Natural killer cell (primary cell): ENCODE measurements around the gene GUSB. TPM values are rescaled to one million over a fixed set of nuclear protein-coding genes. Genes with fewer than 3 reads are reported as not detected.
A peak's percentile ranks its signal among the peaks of the same experiment; 100 is the strongest.
"Not testable (repeated sequence)": the region's sequence is repeated elsewhere in the genome, so short reads cannot be mapped to it uniquely, and the experiment has no call there.

Source experiments
- ATAC-seq, 3 donors: fragments of 150-1000 bp in 2 of 3; fragments of 200-7000 bp in 1 of 3; cut with Tn5 transposase; 1 replicate in 1 of 3; 2 replicates in 2 of 3; pipeline ENCODE4 v1.10.0; 2021; ENCODE audit warnings: mild to moderate bottlenecking in 2 of 3, moderate library complexity in 2 of 3
- DNase-seq, 2 donors: peaks; one replicate each; pipeline versions ENCODE4 v3.0.0 to v3.0.0-alpha.2; 2013 to 2021; ENCODE audit warnings: mixed read lengths in 1 of 2
- H3K27ac ChIP-seq: one replicate; pipeline ENCODE4 v1.5.1; 2013; ENCODE audit warnings: mild to moderate bottlenecking, low read length
- H3K27me3 ChIP-seq: one replicate; pipeline ENCODE4 v1.6.1; 2013; ENCODE audit warnings: low read length; ENCODE audit not compliant: control insufficient read depth, insufficient read depth
- H3K36me3 ChIP-seq: one replicate; pipeline ENCODE4 v1.6.1; 2013; ENCODE audit warnings: low read length; ENCODE audit not compliant: control insufficient read depth, insufficient read depth
- H3K4me1 ChIP-seq: one replicate; pipeline ENCODE4 v1.6.1; 2013; ENCODE audit warnings: low read length; ENCODE audit not compliant: control insufficient read depth, insufficient read depth
- H3K4me3 ChIP-seq: one replicate; pipeline ENCODE4 v1.5.1; 2013; ENCODE audit warnings: low read length
- H3K9me3 ChIP-seq: one replicate; pipeline ENCODE4 v1.6.1; 2013; ENCODE audit warnings: low read length; ENCODE audit not compliant: control insufficient read depth, insufficient read depth
- H3K27ac Mint-ChIP-seq, 2 donors: one replicate each; pipeline ENCODE4 v1.8.0; 2022; ENCODE audit warnings: mild to moderate bottlenecking in 2 of 2, mixed read lengths in 2 of 2, moderate library complexity in 1 of 2
- H3K27me3 Mint-ChIP-seq, 2 donors: one replicate each; pipeline ENCODE4 v1.8.0; 2022; ENCODE audit warnings: low read depth in 2 of 2, mixed read lengths in 2 of 2
- H3K36me3 Mint-ChIP-seq: one replicate; pipeline ENCODE4 v1.8.0; 2022; ENCODE audit warnings: mixed read lengths
- H3K4me1 Mint-ChIP-seq, 2 donors: one replicate each; pipeline ENCODE4 v1.8.0; 2022; ENCODE audit warnings: mixed read lengths in 2 of 2
- H3K4me3 Mint-ChIP-seq: one replicate; pipeline ENCODE4 v1.8.0; 2022; ENCODE audit warnings: mild to moderate bottlenecking, moderate library complexity, mixed read lengths
- H3K9me3 Mint-ChIP-seq, 2 donors: one replicate each; pipeline ENCODE4 v1.8.0; 2022; ENCODE audit warnings: mixed read lengths in 2 of 2
- WGBS: methylation state at CpG from one replicate; pipeline ENCODE4 v1.1.7; 2013; ENCODE audit warnings: missing lambda C conversion rate; ENCODE audit not compliant: insufficient coverage; 5-methylcytosine and 5-hydroxymethylcytosine counted together
- intact Hi-C: fragments of 100-400 bp; cut with micrococcal nuclease; formaldehyde crosslinking; loops from one replicate; pipeline ENCODE4 v1.14.2; 2022
- total RNA-seq, 4 donors: library from RNA; stranded (reverse); fragments of 120-200 nt in 1 of 4; gene quantifications; one replicate each; pipeline versions ENCODE4 v1.2.3 to v1.2.4, GENCODE V29; 2013 to 2022
- TF ChIP-seq, protein P1 (sequence below): fragments of 200-600 bp; IDR thresholded peaks from one replicate; pipeline ENCODE4 v1.8.0; 2022; ENCODE audit warnings: antibody characterized with exemption

GUSB gene
- total RNA-seq: 10 to 100 TPM; 68.8 to 94.5 (median 85.7) TPM
- 32.9 TPM for total RNA-seq (2013)

DNA sequence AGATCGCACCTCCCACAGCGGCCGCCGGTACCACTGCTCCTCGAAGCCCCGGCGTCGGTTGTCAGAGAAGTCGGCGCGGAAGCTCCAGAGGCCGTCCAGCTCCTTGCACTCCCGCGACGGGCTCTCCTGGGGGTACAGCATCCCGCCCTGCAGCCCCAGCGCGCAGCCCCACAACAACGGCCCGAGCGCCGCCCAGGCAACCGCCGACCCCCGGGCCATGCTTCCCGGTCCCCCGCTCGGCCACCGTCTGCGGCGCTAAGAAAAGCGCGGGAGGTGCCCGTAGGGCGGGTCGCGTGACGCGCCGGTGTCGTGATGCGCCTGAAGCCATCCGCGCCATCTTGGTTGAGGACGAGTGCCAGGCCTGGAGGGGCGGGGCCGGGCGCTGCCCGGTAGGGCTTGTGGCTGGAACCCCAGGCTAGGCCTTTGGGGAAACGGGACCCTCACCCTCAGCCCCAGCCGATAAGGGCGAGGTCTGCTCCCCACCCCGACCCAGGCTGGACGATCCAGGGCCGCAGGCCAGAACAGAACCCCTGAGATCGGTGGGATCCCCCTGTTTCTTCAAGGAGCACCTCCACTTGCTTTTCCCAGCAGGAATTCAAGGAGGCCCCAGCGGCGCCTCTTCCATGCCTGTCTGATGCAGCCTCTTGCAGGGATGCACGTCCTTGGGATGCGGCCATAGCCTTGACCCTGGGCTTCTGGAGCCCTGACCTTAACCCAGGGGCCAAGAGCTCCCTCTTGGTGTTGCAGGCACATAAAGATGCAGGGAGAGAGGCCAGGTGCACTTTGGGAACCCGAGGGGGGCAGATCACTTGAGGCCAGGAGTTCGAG is at the start of gene GUSB:
Gene GUSB, minus strand, starts transcription at position 249 of the 828 bp plus-strand sequence. Its CDS starts 30 bp downstream, at position 219.
- Histone ChIP-seq H3K4me1 (peaks cover 24% of the 10 kb centered on the region), H3K4me3 (peak within 1 kb of the TSS; percentile 90), H3K27me3 (no peaks in the 10 kb centered on the region), H3K36me3 (peaks cover 8% of the 10 kb centered on the region), H3K9me3 (no peaks in the 10 kb centered on the region), H3K27ac (peak within 1 kb of the TSS; percentile 75)
- intact Hi-C loops: loop anchor here (2.0 to 5.0 kb wide), 2 partner anchors 231 to 510 kb away; no protein-coding TSS in a partner anchor
- Mint-ChIP-seq H3K9me3 (no peaks in the 10 kb centered on the region), H3K27ac (peak within 1 kb of the TSS; percentile 88 to 94), H3K27me3 (no peaks in the 10 kb centered on the region), H3K4me3 (peak within 1 kb of the TSS; percentile 87), H3K4me1 (peaks cover 6 to 10% of the 10 kb centered on the region in 2 donors), H3K36me3 (no peaks in the 10 kb centered on the region)
- DNase-seq (peak; percentile 87 to 93), ATAC-seq (peak; percentile 70 to 83 (median 82))
- TF ChIP-seq, protein P1, sequence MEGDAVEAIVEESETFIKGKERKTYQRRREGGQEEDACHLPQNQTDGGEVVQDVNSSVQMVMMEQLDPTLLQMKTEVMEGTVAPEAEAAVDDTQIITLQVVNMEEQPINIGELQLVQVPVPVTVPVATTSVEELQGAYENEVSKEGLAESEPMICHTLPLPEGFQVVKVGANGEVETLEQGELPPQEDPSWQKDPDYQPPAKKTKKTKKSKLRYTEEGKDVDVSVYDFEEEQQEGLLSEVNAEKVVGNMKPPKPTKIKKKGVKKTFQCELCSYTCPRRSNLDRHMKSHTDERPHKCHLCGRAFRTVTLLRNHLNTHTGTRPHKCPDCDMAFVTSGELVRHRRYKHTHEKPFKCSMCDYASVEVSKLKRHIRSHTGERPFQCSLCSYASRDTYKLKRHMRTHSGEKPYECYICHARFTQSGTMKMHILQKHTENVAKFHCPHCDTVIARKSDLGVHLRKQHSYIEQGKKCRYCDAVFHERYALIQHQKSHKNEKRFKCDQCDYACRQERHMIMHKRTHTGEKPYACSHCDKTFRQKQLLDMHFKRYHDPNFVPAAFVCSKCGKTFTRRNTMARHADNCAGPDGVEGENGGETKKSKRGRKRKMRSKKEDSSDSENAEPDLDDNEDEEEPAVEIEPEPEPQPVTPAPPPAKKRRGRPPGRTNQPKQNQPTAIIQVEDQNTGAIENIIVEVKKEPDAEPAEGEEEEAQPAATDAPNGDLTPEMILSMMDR: no peak
- 7% methylated on average over 62 of the region's 62 CpGs for WGBS

DNA sequence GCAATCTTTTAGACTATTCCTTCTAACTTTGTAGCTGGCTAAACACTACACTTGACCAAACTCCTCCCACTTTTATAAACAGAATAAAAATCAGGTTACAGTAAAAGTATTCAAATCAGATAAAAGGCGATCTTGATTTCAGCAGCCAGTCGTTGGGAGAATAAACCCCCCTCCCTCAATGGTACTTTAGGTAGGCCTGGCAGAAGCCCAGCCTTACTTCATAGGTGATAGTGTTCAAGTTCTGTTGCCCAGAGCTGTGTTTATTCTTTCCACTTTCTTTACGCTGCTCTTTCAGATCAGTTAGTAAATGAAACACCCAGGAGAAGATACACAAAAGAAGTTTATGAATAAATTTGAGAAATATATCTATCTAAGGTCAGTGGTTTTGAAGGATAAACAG is 46.3 kb upstream of the GUSB start:
- H3K27me3 Mint-ChIP-seq, H3K27ac ChIP-seq, intact Hi-C loops, H3K4me1 ChIP-seq, DNase-seq, H3K4me1 Mint-ChIP-seq, H3K27ac Mint-ChIP-seq, H3K4me3 Mint-ChIP-seq, H3K27me3 ChIP-seq, ATAC-seq, H3K4me3 ChIP-seq, H3K9me3 Mint-ChIP-seq, H3K9me3 ChIP-seq, H3K36me3 ChIP-seq, H3K36me3 Mint-ChIP-seq: not testable (repeated sequence)
- no CpG with 5 or more reads among the region's 3 CpGs for WGBS

DNA sequence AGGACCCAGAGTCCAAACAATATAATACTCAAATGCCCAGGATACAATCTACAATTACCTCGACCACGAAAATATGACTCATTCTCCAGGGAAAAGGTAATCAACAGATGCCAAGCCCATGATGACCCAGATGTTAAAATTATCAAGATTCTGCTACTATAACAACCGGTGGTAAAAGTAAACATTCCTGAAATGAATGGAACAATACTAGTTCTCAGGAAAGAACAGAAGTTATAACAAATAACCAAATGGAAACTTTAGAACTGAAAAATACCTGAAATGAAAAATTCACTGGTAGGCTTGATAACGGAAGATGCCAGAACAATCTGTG is 34.1 kb upstream of the GUSB start:
- Mint-ChIP-seq H3K9me3 (no peaks in the 10 kb centered on the region), H3K36me3 (no peaks in the 10 kb centered on the region), H3K4me3 (no peak overlapping the region), H3K27ac (no peak overlapping the region), H3K27me3 (peaks cover 4 to 13% of the 10 kb centered on the region in 2 donors), H3K4me1 (no peaks in the 10 kb centered on the region)
- no peak for DNase-seq
- no peaks in the 10 kb centered on the region for H3K4me1 ChIP-seq
- no peak overlapping the region for H3K4me3 ChIP-seq
- H3K27me3 ChIP-seq: no peaks in the 10 kb centered on the region
- no peak overlapping the region for H3K27ac ChIP-seq
- TF ChIP-seq, protein P1: no peak
- intact Hi-C loops: no loop called here
- WGBS: 82% methylated on average over 4 of the region's 4 CpGs
- no peaks in the 10 kb centered on the region for H3K9me3 ChIP-seq
- ATAC-seq: no peak
- no peaks in the 10 kb centered on the region for H3K36me3 ChIP-seq

DNA sequence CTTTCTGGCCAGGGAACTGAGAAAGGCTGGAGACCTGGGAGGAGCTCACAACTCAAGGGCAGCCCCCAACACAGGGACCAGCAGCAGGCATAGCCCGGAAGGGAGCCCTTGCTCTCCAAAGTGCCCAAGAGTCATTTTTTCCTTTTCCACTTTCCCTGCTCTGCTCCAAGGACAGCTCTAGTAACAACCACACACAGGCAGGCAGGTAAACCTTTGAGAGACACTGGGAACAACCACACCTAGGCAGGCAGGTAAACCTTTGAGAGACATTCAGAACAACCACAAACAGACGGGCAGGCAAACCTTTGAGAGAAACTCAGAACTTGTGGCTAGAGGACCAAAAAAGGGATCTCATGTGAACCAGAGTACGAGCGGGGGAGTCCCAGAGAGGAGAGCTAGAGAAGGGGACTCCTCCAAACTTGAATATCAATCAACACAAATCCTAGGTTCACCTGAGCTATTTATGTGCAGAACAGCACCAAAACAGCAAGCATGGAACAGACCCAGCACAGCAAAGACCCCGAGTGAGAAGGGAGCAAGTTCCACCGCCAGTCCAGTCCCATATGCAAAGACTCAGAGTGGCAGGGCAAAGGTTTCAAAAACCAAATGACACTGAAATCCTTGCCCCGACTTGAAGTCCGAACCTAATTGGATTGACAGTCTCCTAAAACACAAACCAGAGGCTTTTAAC is 33.6 kb upstream of the GUSB start:
- Mint-ChIP-seq H3K36me3 (no peaks in the 10 kb centered on the region), H3K9me3 (no peaks in the 10 kb centered on the region), H3K27ac (no peak overlapping the region), H3K4me3 (no peak overlapping the region), H3K4me1 (no peaks in the 10 kb centered on the region), H3K27me3 (peaks cover 4 to 13% of the 10 kb centered on the region in 2 donors)
- TF ChIP-seq, protein P1: no peak
- no peak for DNase-seq
- Histone ChIP-seq H3K27ac (no peak overlapping the region), H3K4me1 (no peaks in the 10 kb centered on the region), H3K27me3 (no peaks in the 10 kb centered on the region), H3K36me3 (no peaks in the 10 kb centered on the region), H3K4me3 (no peak overlapping the region), H3K9me3 (no peaks in the 10 kb centered on the region)
- intact Hi-C loops: no loop called here
- 92% methylated on average over 8 of the region's 8 CpGs for WGBS
- no peak for ATAC-seq
